HEK293T (cell line): ENCODE measurements around the gene MED16.

Experiments used
- CTCF ChIA-PET: fragments of 350-600 bp; formaldehyde crosslinking; extraction: SDS; loops from one replicate; lab custom pipeline; 2021; ENCODE audit warnings: antibody characterized with exemption, inconsistent platforms; lab: Yijun Ruan, JAX
- POLR2A ChIA-PET: fragments of 350-600 bp; formaldehyde crosslinking; extraction: SDS; loops from one replicate; lab custom pipeline; 2020; ENCODE audit warnings: antibody characterized with exemption, inconsistent platforms; lab: Yijun Ruan, JAX
- DNase-seq: peaks from one replicate; pipeline ENCODE4 v3.0.0; 2012; ENCODE audit warnings: mixed read lengths; ENCODE audit errors: extremely low spot score
- ARNT ChIP-seq: fragments of 450-650 bp; IDR thresholded peaks from 2 replicates; pipeline ENCODE4 v1.6.1; 2017; ENCODE audit warnings: mild to moderate bottlenecking
- BHLHE40 ChIP-seq: fragments of 450-650 bp; IDR thresholded peaks from 2 replicates; pipeline ENCODE4 v1.6.1; 2016; ENCODE audit warnings: mild to moderate bottlenecking, moderate library complexity, borderline replicate concordance
- CTBP1 ChIP-seq: fragments of 450-650 bp; IDR thresholded peaks from 2 replicates; pipeline ENCODE4 v1.6.1; 2016; ENCODE audit warnings: borderline replicate concordance
- ELF4 ChIP-seq: fragments of 450-650 bp; IDR thresholded peaks from 2 replicates; pipeline ENCODE4 v1.6.1; 2017; ENCODE audit warnings: antibody characterized with exemption
- FOXA1 ChIP-seq: fragments of 450-650 bp; IDR thresholded peaks from 2 replicates; pipeline ENCODE4 v1.6.1; 2016; ENCODE audit warnings: mild to moderate bottlenecking
- FOXK2 ChIP-seq: fragments of 450-650 bp; IDR thresholded peaks from 2 replicates; pipeline ENCODE4 v1.6.1; 2016; ENCODE audit warnings: mild to moderate bottlenecking
- FOXM1 ChIP-seq: fragments of 450-650 bp; IDR thresholded peaks from 2 replicates; pipeline ENCODE4 v1.6.1; 2017; ENCODE audit warnings: mild to moderate bottlenecking, borderline replicate concordance
- HDGF ChIP-seq: fragments of 450-650 bp; IDR thresholded peaks from 2 replicates; pipeline ENCODE4 v1.6.1; 2017; ENCODE audit warnings: antibody characterized with exemption, borderline replicate concordance
- L3MBTL2 ChIP-seq: fragments of 450-650 bp; conservative IDR thresholded peaks from 2 replicates; pipeline ENCODE4 v1.6.1; 2016; ENCODE audit warnings: mild to moderate bottlenecking
- LEF1 ChIP-seq: fragments of 450-650 bp; IDR thresholded peaks from 2 replicates; pipeline ENCODE4 v1.6.1; 2017; ENCODE audit warnings: mild to moderate bottlenecking, borderline replicate concordance
- NFRKB ChIP-seq: fragments of 450-650 bp; IDR thresholded peaks from 2 replicates; pipeline ENCODE4 v1.6.1; 2016; ENCODE audit warnings: mild to moderate bottlenecking, moderate library complexity
- PKNOX1 ChIP-seq: fragments of 450-650 bp; IDR thresholded peaks from 2 replicates; pipeline ENCODE4 v1.6.1; 2016
- SP1 ChIP-seq: fragments of 450-650 bp; IDR thresholded peaks from 2 replicates; pipeline ENCODE4 v1.6.1; 2017
- SUZ12 ChIP-seq: fragments of 450-650 bp; IDR thresholded peaks from 2 replicates; pipeline ENCODE4 v1.6.1; 2016; ENCODE audit warnings: mild to moderate bottlenecking
- TARDBP ChIP-seq: fragments of 450-650 bp; IDR thresholded peaks from 2 replicates; pipeline ENCODE4 v1.6.1; 2016
- ZNF384 ChIP-seq: fragments of 450-650 bp; IDR thresholded peaks from 2 replicates; pipeline ENCODE4 v1.6.1; 2016

MED16 gene

DNA sequence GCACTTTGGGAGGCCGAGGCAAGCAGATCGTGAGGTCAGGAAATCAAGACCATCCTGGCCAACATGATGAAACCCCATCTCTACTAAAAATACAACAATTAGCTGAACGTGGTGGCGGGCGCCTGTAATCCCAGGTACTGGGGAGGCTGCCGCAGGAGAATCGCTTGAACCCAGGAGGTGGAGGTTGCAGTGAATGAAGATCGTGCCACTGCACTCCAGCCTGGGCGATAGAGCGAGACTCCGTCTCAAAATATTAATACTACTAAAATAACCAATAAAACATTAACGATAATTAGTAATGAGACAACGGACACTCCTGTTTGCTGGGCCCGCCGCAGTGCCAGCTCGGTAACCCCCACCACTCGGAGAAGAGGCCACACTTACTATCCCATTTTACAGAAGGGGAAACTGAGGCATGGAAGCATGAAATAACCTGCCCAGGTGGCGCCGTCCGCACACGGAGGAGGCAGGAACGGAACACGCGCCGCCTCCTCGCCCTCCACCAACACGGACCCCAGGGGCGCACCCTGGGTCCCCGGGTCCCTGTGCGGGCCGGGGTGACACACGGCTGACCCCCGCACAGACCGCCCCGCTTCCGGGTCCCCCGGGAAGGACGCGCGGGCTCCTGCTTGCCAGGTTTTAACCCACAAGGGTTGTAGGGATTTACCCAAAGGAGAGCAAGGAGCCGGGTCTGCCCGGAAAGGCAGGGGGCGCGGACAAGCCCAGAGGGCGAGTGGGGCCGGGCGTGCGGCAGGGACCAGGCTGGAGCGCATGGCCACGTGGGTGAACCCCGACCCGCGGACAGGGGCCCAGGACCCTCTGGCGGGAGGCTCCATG, 18.4 kb upstream of the MED16 start:
- TF ChIP-seq ELF4, result no peak
- no peak for TF ChIP-seq FOXK2
- TF ChIP-seq FOXM1, result no peak
- no peak for TF ChIP-seq PKNOX1
- no peak for TF ChIP-seq BHLHE40
- TF ChIP-seq ARNT, result no peak
- no peak for TF ChIP-seq LEF1
- TF ChIP-seq FOXA1, result no peak
- no peak for TF ChIP-seq NFRKB
- no peak for TF ChIP-seq HDGF
- no peak for TF ChIP-seq ZNF384
- no peak for TF ChIP-seq CTBP1
- no peak for TF ChIP-seq L3MBTL2
- TF ChIP-seq TARDBP, result no peak
- TF ChIP-seq SP1, result no peak
- no peak for TF ChIP-seq SUZ12

GRCh38 chr19:907183-907853, 14.3 kb upstream of the MED16 start:
- POLR2A ChIA-PET, result no interaction called here
- CTCF ChIA-PET, result no interaction called here
- no peak for DNase-seq
- TF ChIP-seq ARNT, result no peak
- TF ChIP-seq FOXK2, result no peak
- TF ChIP-seq LEF1, result no peak
- no peak for TF ChIP-seq ZNF384
- TF ChIP-seq L3MBTL2, result no peak
- no peak for TF ChIP-seq BHLHE40
- no peak for TF ChIP-seq FOXA1
- no peak for TF ChIP-seq FOXM1
- TF ChIP-seq ELF4, result no peak
- no peak for TF ChIP-seq HDGF
- no peak for TF ChIP-seq SP1
- no peak for TF ChIP-seq NFRKB
- TF ChIP-seq CTBP1, result no peak
- no peak for TF ChIP-seq TARDBP
- no peak for TF ChIP-seq SUZ12

More for the DNA sequence above, 18.4 kb upstream of the MED16 start:
- ChIA-PET POLR2A (no interaction called here), CTCF (no interaction called here)
- no peak for DNase-seq

- ChIA-PET POLR2A (no interaction called here), CTCF (no interaction called here)
- no peak for DNase-seq
- TF ChIP-seq HDGF (no peak), PKNOX1 (no peak), ARNT (no peak), CTBP1 (no peak), BHLHE40 (no peak)
Measured at GRCh38 chr19:906480-906879, 13.5 kb upstream of the MED16 start.

- TF ChIP-seq ARNT (no peak), SP1 (no peak), CTBP1 (no peak), LEF1 (no peak), FOXA1 (no peak), ELF4 (no peak), PKNOX1 (no peak), SUZ12 (no peak), BHLHE40 (no peak), FOXK2 (no peak), NFRKB (no peak), ZNF384 (no peak)
- no peak for DNase-seq
- POLR2A ChIA-PET, result no interaction called here
- CTCF ChIA-PET, result no interaction called here
Measured at GRCh38 chr19:904545-904944, 11.6 kb upstream of the MED16 start.

DNA sequence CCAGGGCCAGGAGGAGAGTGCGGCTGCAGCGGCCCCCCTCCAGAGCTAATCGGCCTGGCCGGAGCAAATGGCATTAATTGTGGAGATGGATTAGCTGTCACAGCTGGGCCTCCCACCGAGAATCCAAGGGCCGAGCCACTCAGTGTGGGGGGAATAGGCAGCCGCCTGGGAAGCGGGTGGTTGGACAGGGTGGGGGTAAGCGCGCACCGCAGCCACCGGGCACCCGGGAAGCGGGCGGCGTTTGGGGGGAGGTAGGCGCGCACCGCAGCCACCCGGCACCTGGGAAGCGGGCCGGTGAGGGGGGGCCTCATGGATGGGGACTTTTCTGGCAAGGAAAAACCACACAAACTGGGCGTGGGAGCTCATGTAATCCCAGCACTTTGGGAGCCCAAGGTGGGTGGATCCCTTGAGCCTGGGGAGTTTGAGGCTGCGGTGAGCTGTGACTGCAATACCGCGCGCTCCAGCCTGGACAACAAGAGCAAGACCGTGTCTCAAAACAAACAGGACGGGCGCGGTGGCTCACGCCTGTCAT, 10.3 kb upstream of the MED16 start:
- ChIA-PET CTCF (no interaction called here), POLR2A (no interaction called here)
- no peak for DNase-seq
- TF ChIP-seq PKNOX1 (peak; percentile 85), BHLHE40 (no peak)
